HepG2 (cell line): ENCODE data around the gene FGF21. TPM values are rescaled to one million over a fixed set of nuclear protein-coding genes. Genes with fewer than 3 reads are reported as not detected.
A peak's percentile ranks its signal among the peaks of the same experiment; 100 is the strongest.

ENCODE experiments used
- CHCHD3 ChIP-seq: sonication (generic); formaldehyde crosslinking; IDR thresholded peaks from 2 replicates; pipeline ENCODE4 v1.8.0; 2022; ENCODE audit warnings: mild to moderate bottlenecking, missing genetic modification reagents, moderate library complexity
- HNF4G ChIP-seq, 2 experiments: sonication (generic) in 1 of 2; formaldehyde crosslinking in 1 of 2; IDR thresholded peaks; 2 replicates each; pipeline versions ENCODE4 v1.4.0 to v1.6.1; 2011 to 2020; ENCODE audit warnings: borderline replicate concordance in 2 of 2, low read depth in 2 of 2, mild to moderate bottlenecking in 2 of 2, low read length in 1 of 2, missing genetic modification reagents in 1 of 2, moderate library complexity in 1 of 2
- JUN ChIP-seq: sonication (generic); formaldehyde crosslinking; IDR thresholded peaks from 2 replicates; pipeline ENCODE4 v1.4.0; 2020; ENCODE audit warnings: mild to moderate bottlenecking, missing genetic modification reagents
- PHF5A ChIP-seq: IDR thresholded peaks from one replicate; pipeline ENCODE4 v1.6.1; 2018; ENCODE audit warnings: low read depth, missing genetic modification reagents; ENCODE audit not compliant: unreplicated experiment
- RBM39 ChIP-seq: fragments of 200-400 bp; formaldehyde crosslinking; IDR thresholded peaks from one replicate; pipeline ENCODE4 v1.6.1; 2018; ENCODE audit warnings: antibody characterized with exemption, mild to moderate bottlenecking, low read depth, low read length; ENCODE audit not compliant: poor library complexity, severe bottlenecking
- REL ChIP-seq: sonication (generic); formaldehyde crosslinking; conservative IDR thresholded peaks from 2 replicates; pipeline ENCODE4 v1.8.0; 2022; ENCODE audit warnings: mild to moderate bottlenecking, missing genetic modification reagents, moderate library complexity
- SAFB2 ChIP-seq: sonication (generic); formaldehyde crosslinking; IDR thresholded peaks from 2 replicates; pipeline ENCODE4 v1.5.1; 2020; ENCODE audit warnings: missing genetic modification reagents, low read depth, mild to moderate bottlenecking, borderline replicate concordance
- ZBTB34 ChIP-seq: sonication (generic); formaldehyde crosslinking; IDR thresholded peaks from 2 replicates; pipeline ENCODE4 v1.8.0; 2022; ENCODE audit warnings: mild to moderate bottlenecking, missing genetic modification reagents
- ZFP36 ChIP-seq: fragments of 150-350 bp; IDR thresholded peaks from 2 replicates; pipeline ENCODE4 v1.6.1; 2018; ENCODE audit warnings: borderline replicate concordance, low read length, low read depth; ENCODE audit not compliant: partially characterized antibody
- ZMYM2 ChIP-seq: sonication (generic); formaldehyde crosslinking; IDR thresholded peaks from 2 replicates; pipeline ENCODE4 v1.8.0; 2022; ENCODE audit warnings: mild to moderate bottlenecking, missing genetic modification reagents
- ZNF275 ChIP-seq: sonication (generic); formaldehyde crosslinking; IDR thresholded peaks from 2 replicates; pipeline ENCODE4 v1.8.0; 2022; ENCODE audit warnings: missing genetic modification reagents, mild to moderate bottlenecking, inconsistent platforms, borderline replicate concordance
- ZNF34 ChIP-seq: sonication (generic); formaldehyde crosslinking; IDR thresholded peaks from 2 replicates; pipeline ENCODE4 v1.4.0; 2020; ENCODE audit warnings: mild to moderate bottlenecking, missing genetic modification reagents, borderline replicate concordance
- ZNF670 ChIP-seq: sonication (generic); formaldehyde crosslinking; IDR thresholded peaks from 2 replicates; pipeline ENCODE4 v1.8.0; 2022; ENCODE audit warnings: mild to moderate bottlenecking, missing genetic modification reagents, borderline replicate concordance
- ZNF780A ChIP-seq: sonication (generic); formaldehyde crosslinking; IDR thresholded peaks from 2 replicates; pipeline ENCODE4 v1.8.0; 2022; ENCODE audit warnings: mild to moderate bottlenecking, missing genetic modification reagents, moderate library complexity
- polyA plus RNA-seq, 8 experiments: library from polyadenylated mRNA; depleted of rRNA in 3 of 8; stranded (reverse) in 7 of 8; unstranded in 1 of 8; fragments of >200 nt; fragmentation: Illumina TruSeq in 4 of 8; extraction: Trizol in 4 of 8; gene quantifications; 2 replicates each; pipeline versions ENCODE4 v1.2.1 to v1.2.3, GENCODE V29; 2011 to 2016; ENCODE audit warnings: low read depth in 4 of 8, missing spikeins in 1 of 8, mixed read lengths in 1 of 8; ENCODE audit not compliant: insufficient read depth in 1 of 8
- total RNA-seq, 5 experiments: library from RNA; depleted of rRNA; stranded (reverse); fragments of >200 nt; fragmentation: Illumina TruSeq; extraction: Trizol; gene quantifications; 2 replicates each; pipeline ENCODE4 v1.2.3, GENCODE V29; 2016; ENCODE audit warnings: low read depth in 1 of 5
- TF ChIP-seq, protein P1 (sequence below): sonication (generic); formaldehyde crosslinking; IDR thresholded peaks from 2 replicates; pipeline ENCODE4 v1.8.1; 2022; ENCODE audit warnings: low read depth, mild to moderate bottlenecking, missing genetic modification reagents
- TF ChIP-seq, protein P2 (sequence below): sonication (generic); formaldehyde crosslinking; IDR thresholded peaks from 2 replicates; pipeline ENCODE4 v1.5.0; 2020; ENCODE audit warnings: missing genetic modification reagents, mild to moderate bottlenecking, borderline replicate concordance
- TF ChIP-seq, protein P3 (sequence below): sonication (generic); formaldehyde crosslinking; IDR thresholded peaks from 2 replicates; pipeline ENCODE4 v1.4.0; 2020; ENCODE audit warnings: missing genetic modification reagents

FGF21 gene
- total and polyA plus RNA-seq, 2 of the 13 experiments (the other 11 are each of a cell fraction or from before 2014, with no cell fraction given), result 0.17 TPM; not detected in 1

DNA sequence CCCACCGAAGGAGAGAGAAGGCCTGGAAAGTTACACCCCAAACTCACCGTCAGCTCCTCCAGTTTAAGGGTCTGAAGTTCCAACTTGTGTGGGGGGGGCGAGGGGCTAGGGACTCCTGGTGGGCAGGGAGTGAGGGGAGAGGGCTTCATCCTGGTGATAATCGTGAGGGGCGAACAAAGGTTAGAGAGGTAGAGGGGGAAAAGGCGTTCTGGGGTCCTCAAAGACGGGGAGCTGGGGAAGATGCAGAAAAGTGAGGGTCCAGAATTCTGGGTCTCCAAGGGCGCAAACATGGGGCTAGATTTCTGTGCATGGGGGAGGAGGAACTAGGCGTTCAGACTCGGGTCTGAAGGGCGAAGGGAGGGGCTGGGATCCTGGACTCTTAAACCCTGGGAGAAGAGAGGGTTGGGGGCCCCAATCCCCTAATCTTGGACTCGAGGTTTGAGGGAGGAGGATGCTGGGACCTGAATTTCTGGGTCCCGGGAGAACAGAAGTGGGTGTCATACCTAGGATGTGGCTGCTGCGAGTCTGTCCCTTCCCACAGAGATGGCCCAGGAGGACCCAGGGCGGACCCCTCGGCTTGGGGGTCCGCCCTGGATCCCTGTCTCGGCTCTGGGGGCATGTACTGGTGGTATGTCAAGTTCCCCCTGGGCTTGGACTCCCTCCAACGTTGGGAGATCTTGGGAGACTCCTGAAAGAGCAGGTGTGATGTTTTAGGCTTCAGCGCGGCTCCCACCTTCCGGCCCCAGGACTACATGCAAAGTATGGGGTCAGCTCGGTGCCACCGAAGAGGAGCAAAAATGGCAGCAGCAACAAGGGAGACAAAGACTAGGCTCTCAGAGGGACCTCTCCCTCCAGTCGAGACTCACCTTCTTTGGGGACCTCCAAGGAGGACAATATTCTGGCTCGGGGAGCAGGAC is 40.3 kb upstream of the FGF21 start (continued):
- TF ChIP-seq ZNF780A (CRISPR knock-in tag), result no peak
- TF ChIP-seq ZBTB34 (CRISPR knock-in tag), result no peak
- TF ChIP-seq CHCHD3 (CRISPR knock-in tag), result no peak
- no peak for TF ChIP-seq ZFP36
- TF ChIP-seq ZNF34 (CRISPR knock-in tag), result no peak; the same call in 1 of the 2 replicates
- no peak for TF ChIP-seq RBM39
- TF ChIP-seq ZNF275, result no peak
- no peak for TF ChIP-seq REL (CRISPR knock-in tag)
- TF ChIP-seq HNF4G (IDR thresholded peaks at IDR 0.05; ENCODE audit: borderline replicate concordance, low read depth, low read length), result peak; percentile 64; the same call in 1 of the 2 replicates
- no peak for TF ChIP-seq HNF4G (CRISPR knock-in tag; IDR thresholded peaks at IDR 0.05; ENCODE audit: borderline replicate concordance, low read depth)
- TF ChIP-seq JUN (CRISPR knock-in tag), result no peak
- TF ChIP-seq, protein P1, sequence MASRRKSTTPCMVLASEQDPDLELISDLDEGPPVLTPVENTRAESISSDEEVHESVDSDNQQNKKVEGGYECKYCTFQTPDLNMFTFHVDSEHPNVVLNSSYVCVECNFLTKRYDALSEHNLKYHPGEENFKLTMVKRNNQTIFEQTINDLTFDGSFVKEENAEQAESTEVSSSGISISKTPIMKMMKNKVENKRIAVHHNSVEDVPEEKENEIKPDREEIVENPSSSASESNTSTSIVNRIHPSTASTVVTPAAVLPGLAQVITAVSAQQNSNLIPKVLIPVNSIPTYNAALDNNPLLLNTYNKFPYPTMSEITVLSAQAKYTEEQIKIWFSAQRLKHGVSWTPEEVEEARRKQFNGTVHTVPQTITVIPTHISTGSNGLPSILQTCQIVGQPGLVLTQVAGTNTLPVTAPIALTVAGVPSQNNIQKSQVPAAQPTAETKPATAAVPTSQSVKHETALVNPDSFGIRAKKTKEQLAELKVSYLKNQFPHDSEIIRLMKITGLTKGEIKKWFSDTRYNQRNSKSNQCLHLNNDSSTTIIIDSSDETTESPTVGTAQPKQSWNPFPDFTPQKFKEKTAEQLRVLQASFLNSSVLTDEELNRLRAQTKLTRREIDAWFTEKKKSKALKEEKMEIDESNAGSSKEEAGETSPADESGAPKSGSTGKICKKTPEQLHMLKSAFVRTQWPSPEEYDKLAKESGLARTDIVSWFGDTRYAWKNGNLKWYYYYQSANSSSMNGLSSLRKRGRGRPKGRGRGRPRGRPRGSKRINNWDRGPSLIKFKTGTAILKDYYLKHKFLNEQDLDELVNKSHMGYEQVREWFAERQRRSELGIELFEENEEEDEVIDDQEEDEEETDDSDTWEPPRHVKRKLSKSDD, result no peak
- TF ChIP-seq PHF5A (CRISPR knock-in tag), result peak; percentile 50
- TF ChIP-seq ZMYM2 (CRISPR knock-in tag), result no peak
- 0 out of 2 replicates have a peak, but pooled peaks have one; percentile 70 for TF ChIP-seq ZNF670 (CRISPR knock-in tag)
- TF ChIP-seq SAFB2, result no peak; the same call in 1 of the 2 replicates
- TF ChIP-seq, protein P2, sequence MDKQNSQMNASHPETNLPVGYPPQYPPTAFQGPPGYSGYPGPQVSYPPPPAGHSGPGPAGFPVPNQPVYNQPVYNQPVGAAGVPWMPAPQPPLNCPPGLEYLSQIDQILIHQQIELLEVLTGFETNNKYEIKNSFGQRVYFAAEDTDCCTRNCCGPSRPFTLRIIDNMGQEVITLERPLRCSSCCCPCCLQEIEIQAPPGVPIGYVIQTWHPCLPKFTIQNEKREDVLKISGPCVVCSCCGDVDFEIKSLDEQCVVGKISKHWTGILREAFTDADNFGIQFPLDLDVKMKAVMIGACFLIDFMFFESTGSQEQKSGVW, result no peak
- TF ChIP-seq, protein P3, sequence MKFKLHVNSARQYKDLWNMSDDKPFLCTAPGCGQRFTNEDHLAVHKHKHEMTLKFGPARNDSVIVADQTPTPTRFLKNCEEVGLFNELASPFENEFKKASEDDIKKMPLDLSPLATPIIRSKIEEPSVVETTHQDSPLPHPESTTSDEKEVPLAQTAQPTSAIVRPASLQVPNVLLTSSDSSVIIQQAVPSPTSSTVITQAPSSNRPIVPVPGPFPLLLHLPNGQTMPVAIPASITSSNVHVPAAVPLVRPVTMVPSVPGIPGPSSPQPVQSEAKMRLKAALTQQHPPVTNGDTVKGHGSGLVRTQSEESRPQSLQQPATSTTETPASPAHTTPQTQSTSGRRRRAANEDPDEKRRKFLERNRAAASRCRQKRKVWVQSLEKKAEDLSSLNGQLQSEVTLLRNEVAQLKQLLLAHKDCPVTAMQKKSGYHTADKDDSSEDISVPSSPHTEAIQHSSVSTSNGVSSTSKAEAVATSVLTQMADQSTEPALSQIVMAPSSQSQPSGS (CRISPR knock-in tag), result no peak
